Natural killer cell (primary cell): ENCODE data around the gene IL17RB. TPM values are rescaled to one million over a fixed set of nuclear protein-coding genes. Genes with fewer than 3 reads are reported as not detected.

Experiments used
- ATAC-seq, 3 donors: fragments of 150-1000 bp in 2 of 3; fragments of 200-7000 bp in 1 of 3; cut with Tn5 transposase; 1 replicate in 1 of 3; 2 replicates in 2 of 3; pipeline ENCODE4 v1.10.0; 2021; ENCODE audit warnings: mild to moderate bottlenecking in 2 of 3, moderate library complexity in 2 of 3
- DNase-seq, 2 donors: peaks; one replicate each; pipeline versions ENCODE4 v3.0.0 to v3.0.0-alpha.2; 2013 to 2021; ENCODE audit warnings: mixed read lengths in 1 of 2
- H3K27ac ChIP-seq: one replicate; pipeline ENCODE4 v1.5.1; 2013; ENCODE audit warnings: mild to moderate bottlenecking, low read length
- H3K27me3 ChIP-seq: one replicate; pipeline ENCODE4 v1.6.1; 2013; ENCODE audit warnings: low read length; ENCODE audit not compliant: control insufficient read depth, insufficient read depth
- H3K36me3 ChIP-seq: one replicate; pipeline ENCODE4 v1.6.1; 2013; ENCODE audit warnings: low read length; ENCODE audit not compliant: control insufficient read depth, insufficient read depth
- H3K4me1 ChIP-seq: one replicate; pipeline ENCODE4 v1.6.1; 2013; ENCODE audit warnings: low read length; ENCODE audit not compliant: control insufficient read depth, insufficient read depth
- H3K4me3 ChIP-seq: one replicate; pipeline ENCODE4 v1.5.1; 2013; ENCODE audit warnings: low read length
- H3K9me3 ChIP-seq: one replicate; pipeline ENCODE4 v1.6.1; 2013; ENCODE audit warnings: low read length; ENCODE audit not compliant: control insufficient read depth, insufficient read depth
- H3K27ac Mint-ChIP-seq, 2 donors: one replicate each; pipeline ENCODE4 v1.8.0; 2022; ENCODE audit warnings: mild to moderate bottlenecking in 2 of 2, mixed read lengths in 2 of 2, moderate library complexity in 1 of 2
- H3K27me3 Mint-ChIP-seq, 2 donors: one replicate each; pipeline ENCODE4 v1.8.0; 2022; ENCODE audit warnings: low read depth in 2 of 2, mixed read lengths in 2 of 2
- H3K36me3 Mint-ChIP-seq: one replicate; pipeline ENCODE4 v1.8.0; 2022; ENCODE audit warnings: mixed read lengths
- H3K4me1 Mint-ChIP-seq, 2 donors: one replicate each; pipeline ENCODE4 v1.8.0; 2022; ENCODE audit warnings: mixed read lengths in 2 of 2
- H3K4me3 Mint-ChIP-seq: one replicate; pipeline ENCODE4 v1.8.0; 2022; ENCODE audit warnings: mild to moderate bottlenecking, moderate library complexity, mixed read lengths
- H3K9me3 Mint-ChIP-seq, 2 donors: one replicate each; pipeline ENCODE4 v1.8.0; 2022; ENCODE audit warnings: mixed read lengths in 2 of 2
- CTCF ChIP-seq: fragments of 200-600 bp; IDR thresholded peaks from one replicate; pipeline ENCODE4 v1.8.0; 2022; ENCODE audit warnings: antibody characterized with exemption
- WGBS: methylation state at CpG from one replicate; pipeline ENCODE4 v1.1.7; 2013; ENCODE audit warnings: missing lambda C conversion rate; ENCODE audit not compliant: insufficient coverage; 5-methylcytosine and 5-hydroxymethylcytosine counted together
- intact Hi-C: fragments of 100-400 bp; cut with micrococcal nuclease; formaldehyde crosslinking; loops from one replicate; pipeline ENCODE4 v1.14.2; 2022
- total RNA-seq, 4 donors: library from RNA; stranded (reverse); fragments of 120-200 nt in 1 of 4; gene quantifications; one replicate each; pipeline versions ENCODE4 v1.2.3 to v1.2.4, GENCODE V29; 2013 to 2022

The IL17RB gene
- total RNA-seq, 3 donors from 2014 or later (not counting 1 experiment from before 2014, with no cell fraction given): 0.25 TPM; not detected in 2

GRCh38 chr3:53850895-53851294 lies 4.5 kb downstream of the IL17RB start:
- Histone ChIP-seq H3K4me3 (no peak overlapping the region), H3K27me3 (peaks cover 8% of the 10 kb centered on the region), H3K9me3 (no peaks in the 10 kb centered on the region), H3K4me1 (peaks cover 4% of the 10 kb centered on the region), H3K27ac (no peak overlapping the region), H3K36me3 (no peaks in the 10 kb centered on the region)
- ATAC-seq (no peak), DNase-seq (no peak)
- no peak for TF ChIP-seq CTCF
- H3K36me3 Mint-ChIP-seq: no peaks in the 10 kb centered on the region
- H3K27ac Mint-ChIP-seq: no peak overlapping the region
- intact Hi-C loops: no loop called here
- no peaks in the 10 kb centered on the region for H3K9me3 Mint-ChIP-seq
- WGBS: 83% methylated on average over 5 of the region's 5 CpGs
- H3K4me3 Mint-ChIP-seq: no peak overlapping the region
- H3K27me3 Mint-ChIP-seq: peaks cover 29 to 30% of the 10 kb centered on the region in 2 donors
- no peaks in the 10 kb centered on the region for H3K4me1 Mint-ChIP-seq

GRCh38 chr3:53856964-53857363 lies 10.6 kb downstream of the IL17RB start:
- no peak for DNase-seq
- Histone ChIP-seq H3K27ac (no peak overlapping the region), H3K27me3 (no peaks in the 10 kb centered on the region), H3K4me1 (no peaks in the 10 kb centered on the region), H3K9me3 (no peaks in the 10 kb centered on the region), H3K36me3 (no peaks in the 10 kb centered on the region), H3K4me3 (no peak overlapping the region)
- TF ChIP-seq CTCF: no peak
- H3K4me1 Mint-ChIP-seq: peaks cover 5 to 9% of the 10 kb centered on the region in 2 donors
- no peak overlapping the region for H3K4me3 Mint-ChIP-seq
- no peak overlapping the region for H3K27ac Mint-ChIP-seq
- H3K27me3 Mint-ChIP-seq: no peaks in the 10 kb centered on the region
- H3K36me3 Mint-ChIP-seq: peaks cover 8% of the 10 kb centered on the region
- ATAC-seq: no peak
- 52% methylated on average over 6 of the region's 7 CpGs for WGBS
- intact Hi-C loops: no loop called here
- no peaks in the 10 kb centered on the region for H3K9me3 Mint-ChIP-seq

- Histone ChIP-seq H3K36me3 (peaks cover 2% of the 10 kb centered on the region), H3K4me3 (no peak overlapping the region), H3K27ac (no peak overlapping the region), H3K9me3 (no peaks in the 10 kb centered on the region), H3K4me1 (no peaks in the 10 kb centered on the region), H3K27me3 (no peaks in the 10 kb centered on the region)
- Mint-ChIP-seq H3K27me3 (no peaks in the 10 kb centered on the region), H3K9me3 (no peaks in the 10 kb centered on the region), H3K36me3 (peaks cover 8% of the 10 kb centered on the region), H3K4me3 (no peak overlapping the region), H3K27ac (no peak overlapping the region), H3K4me1 (peaks cover 5 to 13% of the 10 kb centered on the region in 2 donors)
- ATAC-seq: no peak
- no peak for DNase-seq
- TF ChIP-seq CTCF: no peak
- intact Hi-C loops: no loop called here
- WGBS: 83% methylated on average over 7 of the region's 7 CpGs
These were observed 11.9 kb downstream of the IL17RB start for GRCh38 chr3:53858096-53858741.

GRCh38 chr3:53859178-53859577 lies 12.8 kb downstream of the IL17RB start:
- H3K36me3 Mint-ChIP-seq: peaks cover 8% of the 10 kb centered on the region
- H3K4me1 ChIP-seq: no peaks in the 10 kb centered on the region
- no peak overlapping the region for H3K4me3 Mint-ChIP-seq
- peaks cover 5 to 13% of the 10 kb centered on the region in 2 donors for H3K4me1 Mint-ChIP-seq
- no peaks in the 10 kb centered on the region for H3K27me3 Mint-ChIP-seq
- H3K27ac ChIP-seq: no peak overlapping the region
- H3K36me3 ChIP-seq: peaks cover 7% of the 10 kb centered on the region
- no peaks in the 10 kb centered on the region for H3K9me3 ChIP-seq
- no peak for DNase-seq
- no peak for TF ChIP-seq CTCF
- no peak overlapping the region for H3K27ac Mint-ChIP-seq
- H3K9me3 Mint-ChIP-seq: no peaks in the 10 kb centered on the region
- ATAC-seq: no peak
- intact Hi-C loops: no loop called here
- no peak overlapping the region for H3K4me3 ChIP-seq
- WGBS: 98% methylated on average over 5 of the region's 6 CpGs
- H3K27me3 ChIP-seq: no peaks in the 10 kb centered on the region
